HG02870 (cell line): ENCODE measurements around the gene DNAJC13.
"Not testable (repeated sequence)": the region's sequence is repeated elsewhere in the genome, so short reads cannot be mapped to it uniquely, and the experiment has no call there.

Source experiments
- ATAC-seq: cut with Tn5 transposase; IDR thresholded peaks from one replicate; pipeline ENCODE4 v1.9.1; 2021; ENCODE audit warnings: mild to moderate bottlenecking, moderate library complexity; ENCODE audit not compliant: unreplicated experiment

The DNAJC13 gene

GRCh38 chr3:132542577-132542976, 125.3 kb downstream of the DNAJC13 start:
- ATAC-seq = no peak

GRCh38 chr3:132543011-132543739, 125.9 kb downstream of the DNAJC13 start:
- no peak for ATAC-seq

DNA sequence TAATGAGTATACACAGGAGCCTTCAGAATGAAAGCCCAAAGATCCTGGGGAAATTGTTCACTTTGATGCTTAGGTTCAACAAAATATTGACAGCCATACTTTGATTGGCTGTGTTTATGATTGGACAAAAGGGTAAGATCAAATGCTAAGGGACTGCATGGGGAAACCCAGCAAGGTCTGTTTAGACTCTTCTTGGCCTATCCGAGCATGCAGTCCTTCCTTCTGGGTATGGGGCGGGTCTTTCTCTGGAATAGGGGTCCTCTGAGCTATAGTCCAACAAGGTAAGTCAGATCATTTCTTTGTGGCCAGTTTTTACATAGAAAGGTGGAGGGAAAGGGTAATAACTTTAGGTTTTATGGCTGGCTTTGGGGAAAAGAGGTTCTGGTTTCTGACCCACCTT, 126.8 kb downstream of the DNAJC13 start:
- no peak for ATAC-seq

- no peak for ATAC-seq
Observed at GRCh38 chr3:132545471-132545870, 128.2 kb downstream of the DNAJC13 start.

DNA sequence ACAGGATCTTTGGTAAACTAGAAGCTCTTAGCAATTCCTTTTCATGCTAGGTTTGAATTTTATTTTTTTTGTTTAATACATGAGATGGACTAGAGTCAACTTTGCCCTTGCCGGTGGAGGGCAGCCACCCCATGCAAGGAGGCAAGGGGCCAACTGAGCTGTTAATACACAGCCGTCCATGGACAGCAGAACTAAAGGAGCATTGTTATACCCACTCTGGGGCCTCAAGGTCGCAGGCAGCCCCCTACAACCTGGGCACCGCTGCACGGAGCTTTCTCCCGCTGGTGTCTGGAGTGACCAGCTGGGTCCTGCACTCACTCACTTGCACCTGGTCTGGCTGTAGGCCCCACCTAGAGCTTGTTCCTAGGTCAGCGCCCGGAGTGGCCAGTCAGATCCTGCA, 131.9 kb downstream of the DNAJC13 start:
- ATAC-seq = no peak

- ATAC-seq = peak; percentile 90
Observed at GRCh38 chr3:132549890-132550578, 132.7 kb downstream of the DNAJC13 start.

GRCh38 chr3:132550579-132551305, 133.4 kb downstream of the DNAJC13 start:
- no peak for ATAC-seq

GRCh38 chr3:132553826-132554225, 136.5 kb downstream of the DNAJC13 start:
- ATAC-seq = no peak

GRCh38 chr3:132554437-132554836, 137.1 kb downstream of the DNAJC13 start:
- ATAC-seq = no peak

GRCh38 chr3:132555306-132556035, 138.2 kb downstream of the DNAJC13 start:
- ATAC-seq = no peak

- ATAC-seq = not testable (repeated sequence)
Observed at GRCh38 chr3:132556036-132556386, 138.7 kb downstream of the DNAJC13 start.

DNA sequence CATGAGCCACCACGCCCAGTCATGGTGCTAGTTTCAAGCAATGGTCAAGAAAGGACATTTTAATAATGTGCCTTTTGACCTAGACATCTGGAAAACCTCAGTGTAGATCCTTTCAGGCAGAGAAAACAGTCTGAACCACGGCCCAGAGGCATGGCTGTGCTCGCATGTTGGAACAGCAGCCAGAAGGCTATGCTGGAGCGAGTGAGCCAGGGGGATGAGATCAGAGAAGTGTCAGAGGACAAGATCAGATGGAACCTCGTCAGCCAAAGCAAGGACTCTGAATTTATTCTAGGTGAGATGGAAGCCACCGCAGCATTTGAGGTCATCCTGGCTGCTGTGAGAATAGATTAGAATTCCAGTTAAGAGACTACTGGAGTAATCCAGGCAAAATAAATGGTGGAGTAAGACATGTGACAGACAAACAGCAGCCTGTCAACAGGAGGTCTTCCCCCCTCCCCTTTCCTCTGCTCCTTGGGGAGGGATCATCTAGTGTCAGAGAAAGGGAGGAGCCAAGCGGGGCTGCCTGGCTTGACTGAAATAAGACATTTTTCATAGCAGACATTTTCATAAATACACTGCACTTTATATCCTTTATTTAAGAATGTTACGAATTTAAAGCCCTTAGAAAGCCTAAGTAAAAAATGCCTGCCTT, 139.3 kb downstream of the DNAJC13 start:
- no peak for ATAC-seq

GRCh38 chr3:132561003-132561402, 143.7 kb downstream of the DNAJC13 start:
- ATAC-seq = no peak

GRCh38 chr3:132563420-132564069, 146.2 kb downstream of the DNAJC13 start:
- no peak for ATAC-seq

GRCh38 chr3:132564070-132564465, 146.8 kb downstream of the DNAJC13 start:
- ATAC-seq = no peak

DNA sequence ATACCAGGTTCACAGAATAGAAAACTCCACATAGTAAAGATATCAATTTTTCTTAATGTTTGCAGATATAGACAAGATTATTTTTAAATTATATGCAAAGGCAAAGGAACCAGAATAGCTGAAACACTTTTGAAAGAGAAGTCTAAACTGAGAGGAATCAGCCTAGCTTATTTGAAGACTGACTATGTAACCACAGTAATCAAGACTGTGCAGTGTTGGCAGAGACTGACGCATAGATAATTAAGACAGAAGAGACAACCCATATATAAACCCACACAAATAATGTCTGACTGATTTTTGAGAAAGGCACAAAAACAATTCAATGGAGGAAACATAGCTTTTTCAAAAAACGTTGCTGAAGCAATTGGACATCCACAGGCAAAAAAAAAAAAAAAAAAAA, 151.1 kb downstream of the DNAJC13 start:
- ATAC-seq = no peak

DNA sequence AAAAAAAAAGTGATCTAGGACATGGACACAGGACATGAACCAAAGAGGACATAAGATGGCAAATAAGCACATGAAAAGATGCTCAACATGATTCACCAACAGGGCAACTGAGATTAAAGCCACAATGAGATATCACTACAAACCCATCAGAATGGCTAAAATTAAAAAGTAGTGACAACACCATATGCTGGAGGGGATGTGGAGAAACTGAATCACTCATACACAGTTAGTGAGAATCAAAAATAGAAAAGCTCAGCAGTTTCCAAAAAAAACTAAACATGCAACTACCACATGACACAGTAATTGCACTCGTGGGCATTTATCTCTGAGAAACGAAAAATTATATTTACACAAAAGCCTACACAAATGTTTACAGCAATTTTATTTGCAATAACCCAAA, 151.9 kb downstream of the DNAJC13 start:
- ATAC-seq = no peak

DNA sequence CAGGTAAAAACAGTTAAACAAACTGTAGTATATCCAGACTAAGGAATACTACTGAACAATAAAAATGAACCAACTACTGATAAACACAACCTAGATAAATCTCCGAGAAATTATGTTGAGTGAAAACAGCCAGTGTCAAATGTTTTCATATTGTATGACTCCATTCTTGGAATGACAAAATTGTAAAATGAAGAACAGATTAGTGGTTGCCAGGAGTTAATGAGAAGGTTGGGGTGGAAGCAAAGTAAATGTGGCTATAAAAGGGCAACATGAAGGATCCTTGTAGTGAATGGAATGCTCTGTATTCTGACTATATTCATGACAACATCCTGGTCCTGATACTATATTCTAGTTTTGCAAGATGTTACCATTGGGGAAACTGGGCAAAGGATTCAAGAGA, 152.3 kb downstream of the DNAJC13 start:
- no peak for ATAC-seq

DNA sequence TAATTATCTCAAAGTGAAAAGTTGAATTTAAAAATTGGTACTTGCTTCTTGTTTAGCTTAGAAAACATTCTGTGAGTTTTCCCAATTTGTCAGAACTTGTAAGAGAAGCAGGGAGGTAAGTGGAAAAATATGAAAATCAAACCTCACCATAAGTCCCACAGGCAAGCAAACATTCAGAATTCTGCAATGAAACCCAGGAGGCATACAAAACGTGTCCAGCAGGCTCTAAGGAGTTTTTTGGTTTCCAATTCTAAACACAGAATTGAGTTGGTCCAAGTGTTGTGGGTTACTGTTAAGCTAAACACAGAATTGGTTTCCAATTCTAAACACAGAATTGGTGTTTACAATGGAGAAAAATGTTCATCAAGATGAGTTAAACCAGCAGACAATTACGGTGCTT, 152.7 kb downstream of the DNAJC13 start:
- ATAC-seq = no peak

DNA sequence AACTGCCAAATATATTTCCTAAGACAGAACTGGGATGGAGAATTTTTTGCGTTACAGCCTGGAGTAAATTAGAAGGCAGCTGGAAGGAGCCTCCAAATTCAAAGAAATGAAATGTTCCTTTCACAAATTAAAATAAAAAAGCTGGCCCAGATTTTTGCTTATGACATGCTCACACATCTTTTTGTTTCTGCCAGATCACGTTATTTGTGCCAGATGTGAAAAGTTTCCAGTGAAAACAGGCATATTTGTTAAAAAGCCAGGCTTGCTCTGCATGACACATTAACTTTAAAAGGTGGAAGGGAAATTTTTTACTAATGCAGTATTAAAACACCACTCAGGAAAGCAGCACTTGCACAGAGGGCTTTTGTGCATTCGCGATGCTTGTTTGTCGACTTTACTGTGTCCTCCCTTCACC, 156.5 kb downstream of the DNAJC13 start:
- ATAC-seq = no peak
